Activated CD4-positive, alpha-beta T cell treated with anti-CD3 and anti-CD28 coated beads, Interleukin-2, amount 50 U/mL, for 16 hours (primary cell): ENCODE data around the gene GBGT1.
"Not testable (repeated sequence)": the region's sequence is repeated elsewhere in the genome, so short reads cannot be mapped to it uniquely, and the experiment has no call there.

ENCODE experiments used
- DNase-seq: peaks from one replicate; pipeline ENCODE4 v3.0.0-alpha.2; 2020

Gene GBGT1

DNA sequence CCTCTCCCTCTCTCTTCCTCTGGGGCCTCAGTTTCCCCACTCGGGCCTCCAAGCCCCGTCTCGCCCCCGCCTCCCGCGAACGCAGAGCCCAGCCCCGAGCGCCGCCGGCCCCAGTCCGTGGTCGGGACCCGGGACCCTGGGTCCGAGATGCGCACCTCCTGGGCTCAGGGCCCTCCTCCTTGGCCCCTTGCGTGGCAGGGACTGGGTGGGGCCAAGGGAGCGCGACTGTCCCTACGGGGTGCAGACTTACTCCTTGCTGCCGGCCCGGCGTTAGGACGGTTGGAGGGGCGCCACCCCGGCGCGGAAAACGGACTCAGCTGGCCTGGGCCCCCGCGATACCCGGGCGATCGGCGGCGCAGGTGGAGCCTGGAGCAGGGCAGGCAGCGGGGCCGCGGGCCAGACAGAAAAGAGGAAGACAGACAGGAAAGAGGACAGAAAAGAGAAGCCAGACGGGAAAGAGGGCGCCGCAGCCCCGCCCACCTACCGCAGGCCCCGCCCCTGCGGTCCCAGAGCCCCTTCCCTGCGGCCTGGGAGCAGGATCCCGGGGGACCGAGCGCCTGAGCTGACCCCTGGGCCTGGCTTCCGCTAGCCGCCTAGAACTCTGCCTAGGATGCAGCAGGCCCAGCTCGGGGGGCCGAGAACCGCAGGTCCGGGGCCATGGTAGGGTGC lies at the start of gene GBGT1:
TSS of gene GBGT1 (minus strand) at position 411 of the 669 bp plus-strand sequence. CDS start 1,502 bp downstream, outside the sequence.
- peak; percentile 21 for DNase-seq

DNA sequence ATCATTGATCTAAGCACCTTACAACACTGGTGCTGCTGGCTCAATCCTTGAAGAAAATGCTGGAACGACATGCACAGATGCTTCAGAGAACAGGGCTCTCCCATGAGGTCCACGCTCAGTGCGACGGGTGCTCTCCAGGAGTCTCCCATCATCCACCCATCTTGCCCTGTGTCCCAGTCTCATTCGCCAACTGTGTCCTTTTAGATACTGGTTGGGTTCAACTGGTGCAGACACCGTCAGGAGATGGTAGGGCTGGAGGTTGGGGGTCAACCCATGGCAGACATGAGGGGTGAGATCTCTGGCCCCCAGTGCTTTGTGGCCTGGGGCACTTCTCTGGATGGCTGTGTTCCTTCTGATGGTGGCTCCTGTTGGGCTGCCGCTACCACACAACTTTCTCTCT lies 46.9 kb upstream of the GBGT1 start:
- DNase-seq, result no peak

DNA sequence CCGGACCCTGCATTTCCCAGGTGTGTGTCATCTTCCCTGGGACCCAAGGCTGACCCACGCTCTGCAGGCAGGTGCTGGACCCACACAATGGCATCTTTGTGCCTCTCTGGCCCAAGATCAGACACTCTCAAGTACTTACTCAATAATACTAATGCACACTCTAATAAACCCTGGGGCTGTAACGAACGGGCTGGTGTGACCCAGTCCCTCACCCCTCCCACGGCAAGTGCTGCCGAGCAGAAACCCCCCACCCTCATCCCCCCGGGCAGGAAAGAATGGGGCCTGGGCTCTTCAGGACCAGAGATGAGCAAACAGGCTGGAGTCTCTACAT lies 46.5 kb upstream of the GBGT1 start:
- DNase-seq, result no peak

DNA sequence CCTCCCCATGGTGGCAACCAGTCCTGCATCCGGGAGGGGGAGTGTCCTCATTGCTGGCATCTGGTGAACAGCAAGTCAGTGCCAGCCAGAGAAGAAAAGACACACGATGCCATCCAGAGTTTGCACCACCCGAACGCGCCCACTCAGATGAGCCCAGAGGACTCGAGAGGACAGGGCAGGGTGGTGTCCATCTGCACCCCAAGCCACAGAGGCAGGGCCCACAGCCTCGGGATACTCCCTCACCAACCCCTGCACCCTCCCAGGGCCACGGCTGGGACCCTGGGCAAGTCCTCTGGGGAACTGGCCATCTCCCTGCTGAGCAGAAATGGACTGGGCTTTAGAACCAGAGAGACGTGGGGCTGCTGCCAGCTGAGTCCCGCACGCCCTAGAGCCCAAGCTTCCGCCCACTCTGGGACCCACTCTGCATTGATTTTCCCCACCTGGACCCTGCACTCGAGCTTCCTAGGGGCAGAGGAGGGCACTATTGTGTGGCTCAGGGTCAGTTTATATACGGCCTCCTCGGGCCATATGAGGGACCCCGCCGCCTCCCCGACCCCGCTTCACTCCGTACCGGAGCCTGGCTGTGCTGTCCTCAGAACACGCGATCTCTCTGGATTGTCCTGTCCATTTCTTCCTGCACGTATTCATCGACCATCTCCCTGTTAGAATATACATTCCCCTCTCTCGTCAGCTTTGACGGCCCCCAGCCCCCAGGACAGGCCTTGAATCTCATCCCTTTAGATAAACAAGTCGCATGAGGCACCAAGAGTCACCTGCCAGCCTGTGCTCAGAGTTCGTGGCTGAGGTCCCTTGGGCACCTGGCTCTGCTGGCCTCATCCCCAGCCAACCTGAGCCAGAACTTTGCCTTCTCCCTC lies 45.9 kb upstream of the GBGT1 start:
- DNase-seq, result not testable (repeated sequence)

DNA sequence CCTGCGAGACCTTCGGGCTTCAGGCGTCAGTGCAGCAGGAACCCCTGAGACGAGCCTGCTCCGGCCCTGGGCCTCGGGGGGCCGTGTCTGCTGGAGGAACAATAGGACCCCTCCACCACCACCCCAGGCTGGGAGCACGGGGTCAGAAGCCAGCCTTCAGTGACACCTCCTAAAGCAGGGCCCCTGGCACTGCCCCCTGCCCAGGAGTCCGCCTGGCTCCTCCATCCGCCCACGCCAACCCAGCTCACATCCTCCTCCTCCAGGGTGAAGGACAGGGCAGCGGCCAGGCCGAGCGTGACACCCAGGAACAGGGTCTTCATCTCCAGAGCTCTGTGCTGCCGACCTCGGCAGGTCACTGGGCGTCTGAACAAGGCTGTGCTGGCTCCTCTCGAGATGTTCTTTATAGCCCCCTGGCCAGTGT lies 45.2 kb upstream of the GBGT1 start, which contains the start of gene OBP2B:
TSS of gene OBP2B (minus strand) at position 371 of the 421 bp plus-strand sequence. CDS start at position 320, 51 bp downstream.
- not testable (repeated sequence) for DNase-seq

DNA sequence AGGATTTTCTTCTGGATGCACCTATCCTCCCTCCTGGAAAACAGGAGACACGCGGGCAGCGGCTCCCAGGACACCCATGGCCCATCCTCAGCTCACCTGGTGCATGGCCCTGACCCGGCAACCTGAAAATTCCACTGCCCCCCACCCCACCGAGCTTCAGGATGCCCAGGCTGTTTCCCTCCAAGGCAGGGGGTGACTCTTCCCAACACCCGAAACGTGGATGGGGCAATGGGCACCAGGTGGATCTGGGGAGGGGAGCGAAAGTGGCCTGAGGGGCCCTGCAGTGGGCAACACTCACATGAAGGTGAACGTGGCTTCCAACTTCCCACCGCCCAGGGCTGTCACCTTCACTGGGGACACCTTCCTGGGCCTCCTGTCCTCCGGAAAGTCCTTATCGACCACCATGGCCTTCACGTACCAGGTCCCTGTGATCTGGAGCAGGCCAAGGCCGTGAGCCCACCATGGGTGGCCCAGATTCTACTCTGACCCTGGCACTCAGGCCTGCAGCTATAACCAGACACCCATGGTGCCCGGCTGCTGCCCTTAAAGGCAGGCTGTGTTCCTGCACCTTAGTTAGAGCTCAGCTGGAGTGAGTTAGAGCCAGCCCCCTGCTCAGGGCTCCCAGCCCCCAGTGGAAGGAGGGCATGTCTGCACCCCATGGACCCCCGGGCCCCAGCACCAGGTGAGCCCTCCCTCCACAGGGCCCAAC lies 44.6 kb upstream of the GBGT1 start:
- not testable (repeated sequence) for DNase-seq

DNA sequence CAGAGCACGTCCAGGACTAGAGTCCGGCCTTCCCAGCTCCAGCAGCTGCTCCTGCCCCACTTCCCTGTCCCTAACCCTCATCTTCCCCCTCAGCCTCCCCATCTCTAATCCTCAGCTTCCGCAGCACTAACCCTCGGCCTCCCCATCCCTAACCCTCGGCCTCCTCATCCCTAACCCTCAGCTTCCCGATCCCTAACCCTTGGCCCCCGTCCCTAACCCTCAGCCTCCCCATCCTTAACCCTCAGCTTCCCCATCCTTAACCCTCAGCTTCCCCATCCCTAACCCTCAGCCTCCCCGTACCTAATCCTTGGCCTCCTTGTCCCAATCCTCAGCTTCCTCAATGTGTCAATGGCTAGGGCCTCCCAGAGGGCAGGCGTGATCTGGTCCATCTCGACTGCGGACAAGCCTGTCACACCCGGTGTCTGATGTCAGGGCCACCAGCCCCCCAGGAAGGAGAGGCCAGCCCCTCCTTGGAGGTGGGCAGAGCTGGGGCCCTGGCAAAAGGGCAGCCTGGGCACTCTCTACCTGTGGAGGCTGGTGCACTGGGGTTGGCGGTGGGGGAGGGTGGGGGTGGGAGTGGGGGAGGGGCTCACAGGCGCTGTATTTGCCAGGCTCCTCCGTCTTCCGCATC lies 43.9 kb upstream of the GBGT1 start:
- DNase-seq, result no peak

DNA sequence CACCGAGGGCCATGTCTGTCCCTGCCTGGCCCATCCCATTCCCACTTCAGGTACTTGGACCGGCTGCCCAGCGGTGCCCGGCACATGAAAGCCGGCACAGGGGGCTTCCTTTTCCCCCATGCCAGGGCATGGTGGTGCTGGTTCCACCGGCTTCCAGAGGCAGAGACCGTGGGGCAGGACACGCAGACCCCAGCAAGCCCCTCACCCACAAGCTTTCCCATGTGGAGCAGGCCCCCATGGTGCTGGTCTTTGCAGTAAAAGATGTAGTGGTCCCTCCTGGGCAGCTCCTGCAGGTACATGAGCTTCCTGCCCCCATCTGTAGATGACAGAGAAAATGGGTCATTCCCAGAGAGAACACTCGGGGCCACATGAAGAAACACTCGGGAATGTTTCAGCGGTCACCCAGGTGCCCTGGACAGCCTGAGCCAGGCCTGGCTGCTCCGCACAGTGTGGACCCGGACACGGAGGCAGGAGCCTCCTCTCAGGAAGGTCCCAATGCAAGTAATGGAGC lies 43.4 kb upstream of the GBGT1 start:
- no peak for DNase-seq

DNA sequence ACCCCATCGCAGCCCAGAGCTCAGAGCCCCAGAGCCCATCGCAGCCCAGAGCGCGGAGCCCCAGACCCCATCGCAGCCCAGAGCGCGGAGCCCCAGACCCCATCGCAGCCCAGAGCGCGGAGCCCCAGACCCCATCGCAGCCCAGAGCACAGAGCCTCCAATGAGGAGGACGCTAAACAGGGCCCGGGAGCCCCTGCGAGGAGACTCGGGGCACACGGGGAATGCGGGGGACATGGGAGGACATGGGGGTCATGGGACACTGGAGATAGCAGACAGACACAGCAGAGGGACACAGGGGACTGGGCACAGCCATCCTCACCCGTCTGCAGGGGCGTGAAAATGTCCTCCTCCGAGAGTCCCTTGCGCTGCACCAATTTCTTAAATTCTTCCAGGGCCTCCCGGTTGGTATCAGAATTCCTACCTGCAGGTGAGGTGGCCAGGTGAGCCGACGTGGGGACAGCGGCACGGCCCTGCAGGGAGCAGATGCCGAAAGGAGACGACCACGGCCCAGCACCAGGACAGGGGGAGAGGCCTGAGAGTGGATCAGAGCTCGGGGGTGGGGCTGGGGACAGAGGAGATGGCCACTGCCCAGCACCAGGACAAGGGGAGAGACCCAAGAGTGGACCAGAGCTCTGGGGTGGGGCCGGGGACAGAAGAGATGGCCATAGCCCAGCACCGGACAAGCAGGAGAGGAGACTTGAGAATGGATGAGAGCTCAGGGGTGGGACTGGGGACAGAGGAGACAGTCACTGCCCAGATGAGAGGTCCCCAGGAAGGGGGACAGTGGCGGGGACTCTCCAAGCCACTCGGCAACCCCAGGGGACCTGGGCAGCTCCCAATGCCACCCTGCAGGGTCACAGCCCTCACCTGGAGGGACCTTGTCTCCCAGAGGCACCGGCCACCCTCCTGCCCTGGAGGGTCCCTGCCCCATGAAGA lies 42.5 kb upstream of the GBGT1 start:
- no peak for DNase-seq

DNA sequence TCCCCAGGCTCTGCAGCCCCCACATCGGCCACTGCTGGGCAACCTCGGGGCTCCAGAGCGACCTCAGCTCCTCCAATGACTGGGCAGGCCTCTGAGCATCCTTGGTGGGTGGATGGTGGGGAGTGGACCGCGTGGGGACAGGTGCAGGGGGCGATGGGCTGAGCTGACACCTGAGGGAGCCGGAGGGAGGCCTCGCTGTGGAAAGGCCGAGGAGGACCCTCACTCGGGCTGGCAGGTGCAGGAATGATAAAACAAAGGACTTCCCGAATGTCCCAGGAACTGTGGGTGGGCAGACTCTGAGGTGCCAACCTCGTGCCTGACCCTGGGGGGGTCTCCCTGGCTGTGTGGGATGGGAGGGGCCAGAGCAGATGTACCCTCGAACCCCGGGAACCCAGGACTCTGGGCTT lies 41.8 kb upstream of the GBGT1 start:
- DNase-seq, result not testable (repeated sequence)

DNA sequence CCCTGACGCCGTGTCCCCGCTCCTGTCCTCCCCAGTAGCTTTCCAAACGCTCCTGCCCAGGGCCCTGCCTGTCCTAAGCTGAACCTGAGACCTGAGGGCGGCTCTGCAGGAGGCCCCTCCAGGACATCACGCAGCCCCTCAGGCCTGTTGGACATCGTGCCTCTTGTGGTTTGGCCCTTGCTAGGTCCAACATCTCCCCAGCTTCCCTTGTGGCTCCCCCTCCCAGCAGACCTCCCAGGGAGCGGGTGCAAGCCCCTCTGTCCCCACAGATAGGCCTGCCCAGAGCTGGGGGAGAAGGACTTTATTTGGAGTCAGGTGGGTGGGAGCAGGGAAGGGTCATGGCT lies 41.3 kb upstream of the GBGT1 start:
- no peak for DNase-seq

DNA sequence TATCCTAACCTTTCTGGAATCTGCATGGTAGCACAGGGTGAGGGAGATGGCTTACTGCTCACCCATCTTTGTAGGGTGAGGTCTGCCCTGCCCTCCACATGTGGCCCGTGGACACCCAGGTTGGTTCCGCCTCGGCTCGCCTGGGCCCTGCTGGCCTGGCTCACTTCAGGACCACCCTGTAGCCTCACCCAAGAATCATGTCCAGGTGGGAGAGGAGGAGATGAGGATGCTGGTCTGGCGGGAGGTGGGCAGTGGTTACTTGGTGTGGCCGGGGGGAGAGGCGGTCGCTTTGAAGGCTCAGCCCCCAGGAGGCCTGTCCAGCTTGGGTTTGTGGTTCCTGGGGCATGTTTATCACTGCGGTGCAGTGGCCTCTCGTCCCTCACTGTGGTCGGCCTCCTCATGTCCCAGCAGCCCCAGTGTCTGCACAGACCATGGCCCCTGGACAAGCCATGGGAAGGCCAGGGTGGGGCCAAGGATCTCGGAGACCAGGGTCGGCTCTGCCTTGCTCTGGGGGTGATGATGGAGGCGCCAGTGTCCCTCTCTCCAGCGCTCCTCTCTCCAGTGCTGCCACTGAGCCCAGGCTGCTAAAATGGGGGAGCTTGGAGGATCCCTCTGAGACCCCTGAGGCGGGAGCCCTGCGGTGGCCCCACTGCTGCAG lies 40.8 kb upstream of the GBGT1 start:
- no peak for DNase-seq

DNA sequence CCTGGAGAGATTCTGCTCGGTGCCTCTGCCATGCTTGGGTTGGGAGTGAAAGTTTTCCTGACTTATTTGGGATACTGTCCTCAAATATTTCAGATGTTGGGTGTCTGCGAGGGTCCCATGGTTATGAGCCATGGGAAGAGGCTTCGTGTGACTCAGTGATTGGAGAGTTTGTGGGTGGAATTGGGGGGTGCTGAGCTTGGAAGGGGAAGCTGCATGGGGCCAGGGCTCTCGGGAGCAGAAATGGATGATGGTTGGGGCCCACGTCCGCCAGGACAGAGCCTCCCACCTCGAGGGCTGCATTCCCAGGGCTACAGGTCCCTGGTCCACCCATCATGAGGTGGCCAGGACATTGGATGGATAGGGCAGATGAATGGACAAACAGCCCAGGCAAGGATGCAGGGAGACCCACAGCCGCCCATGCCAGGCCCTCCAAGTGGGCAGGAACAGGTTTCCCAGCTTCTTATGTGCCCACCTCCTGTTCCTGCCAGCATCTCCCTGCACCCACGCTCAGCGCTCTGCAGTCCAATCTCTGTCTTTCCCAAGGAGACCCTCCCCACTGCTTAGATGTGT lies 39.9 kb upstream of the GBGT1 start:
- DNase-seq, result no peak

DNA sequence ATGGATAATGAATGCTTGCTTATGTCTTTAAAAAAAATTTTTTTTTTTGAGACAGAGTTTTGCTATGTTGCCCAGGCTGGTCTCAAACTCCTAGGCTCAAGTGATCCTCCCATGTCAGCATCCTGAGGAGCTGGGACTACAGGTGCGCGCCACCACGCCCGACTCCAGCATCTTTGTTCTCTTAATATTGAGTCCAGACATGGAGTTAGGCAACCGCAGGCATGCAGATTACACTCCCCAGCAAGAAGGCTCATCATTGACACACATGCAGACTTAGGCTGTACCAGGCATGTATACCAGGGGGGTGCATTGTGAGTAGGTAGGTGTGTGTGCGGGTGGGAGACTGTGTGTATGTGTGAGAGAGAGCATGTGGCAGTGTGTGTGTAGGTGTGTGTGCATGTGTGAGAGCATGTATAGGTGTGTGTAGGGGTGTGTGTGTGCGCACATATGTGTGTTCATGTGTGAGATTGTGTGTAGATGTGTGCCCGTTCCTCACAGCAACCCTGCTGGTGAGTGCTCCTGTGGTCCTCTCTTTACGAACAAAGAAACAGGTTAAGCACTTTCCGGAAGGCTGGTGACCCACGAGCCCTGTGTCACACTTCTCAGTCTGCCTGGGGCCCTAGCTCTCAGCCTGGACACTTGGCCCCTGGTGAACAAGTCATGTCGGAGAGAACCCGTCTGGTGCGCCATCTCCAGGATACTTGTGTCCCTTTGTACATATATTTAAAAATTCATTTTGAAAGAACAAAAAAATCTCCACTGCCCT lies 39.2 kb upstream of the GBGT1 start:
- DNase-seq, result no peak

DNA sequence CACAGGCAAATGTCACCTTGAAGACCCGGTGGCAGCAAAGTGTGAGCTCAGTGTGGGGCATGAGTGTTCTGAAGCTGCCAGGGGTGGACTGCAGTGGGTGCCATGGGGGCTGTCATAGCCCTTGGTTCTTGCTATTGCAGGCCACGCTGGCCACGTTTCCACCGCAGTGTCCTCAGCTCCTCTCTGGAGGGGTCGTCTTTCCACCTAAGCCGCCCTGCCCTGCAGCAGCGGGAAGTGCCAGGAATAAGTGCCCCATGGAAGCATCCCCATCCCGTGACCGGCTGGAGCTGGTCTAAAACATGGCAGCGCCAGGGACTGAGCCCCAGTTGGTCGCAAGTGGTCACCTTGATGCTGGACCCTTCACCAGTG lies 38.4 kb upstream of the GBGT1 start:
- no peak for DNase-seq

DNA sequence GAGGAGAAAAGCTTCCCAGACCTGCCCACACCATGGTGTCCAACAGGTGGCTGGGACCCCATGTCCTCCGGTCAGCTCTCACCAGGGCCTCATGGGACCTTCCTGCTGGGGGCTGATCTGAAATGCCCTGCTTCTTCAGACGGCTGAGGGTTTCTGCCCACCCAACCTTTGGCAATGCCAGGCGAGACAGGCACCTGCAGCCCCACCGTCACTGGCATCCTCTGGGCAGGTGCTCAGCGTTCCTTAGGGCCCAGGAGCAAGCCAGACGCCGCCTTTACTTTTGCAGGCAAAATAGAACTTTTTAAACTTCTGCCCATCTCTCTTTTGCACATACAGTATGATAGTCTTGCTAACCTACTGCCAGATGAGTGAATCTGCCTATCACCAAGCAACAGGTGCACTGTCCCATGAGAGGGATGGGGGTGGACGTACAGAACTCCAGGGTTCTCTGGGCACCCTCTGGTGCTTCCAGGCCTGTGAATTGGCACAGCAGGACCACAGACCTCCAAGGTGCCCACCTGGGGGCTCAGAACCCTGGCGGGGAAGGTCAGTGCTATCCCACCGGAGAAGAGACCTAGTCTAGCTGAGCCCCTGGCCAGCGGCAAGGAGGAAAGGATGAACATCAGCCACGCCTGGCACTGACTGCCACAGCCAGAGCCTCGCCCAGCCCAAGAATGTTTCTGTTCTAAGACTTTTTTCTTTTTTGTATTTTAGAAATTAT lies 37.9 kb upstream of the GBGT1 start:
- no peak for DNase-seq

DNA sequence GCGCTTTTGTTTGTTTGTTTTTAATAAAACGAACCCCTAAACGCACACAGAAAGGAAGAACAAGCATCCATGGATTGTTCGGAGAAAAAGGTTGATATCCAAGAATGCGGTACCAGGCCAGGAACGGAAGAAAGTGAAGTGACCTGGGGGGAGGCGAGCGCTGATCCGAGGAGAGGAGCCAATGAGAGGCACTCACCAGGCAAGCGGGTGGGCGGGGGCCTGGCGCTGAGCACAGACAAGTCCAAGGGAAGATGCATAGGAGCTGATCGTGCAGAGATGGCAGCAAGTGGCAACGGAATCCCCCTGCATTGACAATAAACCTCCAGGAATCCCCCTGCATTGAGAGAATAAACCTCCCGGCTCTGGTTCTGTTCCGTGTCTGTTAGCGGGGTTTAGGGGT lies 36.9 kb upstream of the GBGT1 start:
- no peak for DNase-seq

DNA sequence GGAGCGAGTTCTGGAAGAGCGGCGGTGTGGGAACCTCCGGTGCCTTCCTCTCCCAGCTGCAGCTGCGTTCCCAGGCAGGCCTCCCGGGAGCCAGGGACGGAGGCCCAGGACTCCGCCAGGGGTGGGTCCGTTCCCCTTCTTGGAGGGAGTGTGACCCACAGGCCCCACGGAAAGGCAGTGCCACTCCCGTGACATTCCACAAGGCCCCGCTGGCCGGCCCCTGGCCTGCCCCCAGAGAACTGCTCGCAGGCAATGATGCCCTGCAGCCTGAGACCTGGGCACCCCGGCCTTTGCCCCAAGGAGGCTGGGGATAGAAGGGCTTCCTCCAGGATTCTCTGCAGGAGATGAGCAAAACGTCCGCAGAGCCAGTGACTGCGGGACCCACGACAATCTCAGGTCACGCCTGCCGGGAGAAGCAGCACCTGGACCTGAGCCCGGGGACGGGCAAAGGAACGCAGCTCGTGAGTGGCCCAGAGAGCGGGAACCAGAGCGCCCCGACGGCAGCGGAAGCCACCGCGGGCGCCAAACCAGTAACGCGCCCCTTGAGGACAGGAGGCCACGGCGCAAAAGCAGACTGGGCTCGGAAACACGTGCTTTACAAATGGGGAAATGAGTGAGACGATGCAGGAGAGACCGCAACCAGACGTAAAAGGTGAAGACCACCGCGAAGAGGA lies 36.1 kb upstream of the GBGT1 start:
- peak; percentile 32 for DNase-seq

DNA sequence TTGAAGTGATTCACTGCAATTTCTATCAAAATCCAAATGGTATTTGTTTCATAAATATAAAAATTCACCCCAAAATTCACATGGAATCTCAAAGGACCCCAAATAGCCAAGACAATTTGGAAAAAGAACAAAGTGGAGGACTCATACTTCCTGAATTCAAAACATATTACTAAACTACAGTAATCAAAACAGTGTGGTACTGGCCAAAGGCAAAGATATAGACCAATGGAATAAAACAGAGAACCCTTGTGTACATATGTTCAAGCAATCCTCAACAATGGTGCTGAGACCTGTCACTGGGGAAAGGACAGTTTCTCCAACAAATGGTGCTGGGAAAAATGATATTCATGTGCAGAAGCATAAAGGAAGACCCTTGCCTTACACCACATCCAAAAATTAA lies 31.3 kb upstream of the GBGT1 start:
- DNase-seq, result no peak
